IMR-90 (cell line): ENCODE results near the gene CD164L2. TPM values are rescaled to one million over a fixed set of nuclear protein-coding genes. Genes with fewer than 3 reads are reported as not detected.

Experiments used
- ATAC-seq: fragments of 200-7000 bp; cut with Tn5 transposase; 2 replicates; pipeline ENCODE4 v1.9.1; 2020; ENCODE audit warnings: low read depth, mild to moderate bottlenecking, moderate library complexity
- BruUV-seq: library from RNA; stranded (reverse); fragments of 400-500 nt; replicated peaks from 2 replicates; lab custom pipeline; 2021; lab: Mats Ljungman, UMichigan
- CTCF ChIA-PET: fragments of 300-600 bp; formaldehyde crosslinking; extraction: SDS; loops from one replicate; lab custom pipeline; 2021; ENCODE audit warnings: antibody characterized with exemption; lab: Yijun Ruan, JAX
- POLR2A ChIA-PET: fragments of 300-600 bp; sonication (Branson Sonifier 250); formaldehyde crosslinking; loops from one replicate; lab custom pipeline; 2022; ENCODE audit warnings: antibody characterized with exemption; ENCODE audit not compliant: unreplicated experiment; lab: Charles Lee
- DNase-seq: peaks from one replicate; pipeline ENCODE4 v3.0.0; 2013
- H2AFZ ChIP-seq: replicated peaks from 2 replicates; pipeline ENCODE3; 2013; ENCODE audit warnings: low read length, mild to moderate bottlenecking; ENCODE audit not compliant: poor library complexity
- H2AK5ac ChIP-seq: 2 replicates; pipeline ENCODE4 v1.6.1; 2013; ENCODE audit warnings: low read depth, low read length, inconsistent platforms
- H2AK9ac ChIP-seq: replicated peaks from 2 replicates; pipeline ENCODE3; 2013; ENCODE audit warnings: mild to moderate bottlenecking, low read depth, low read length, moderate library complexity; ENCODE audit not compliant: poor library complexity
- H2BK120ac ChIP-seq: 2 replicates; pipeline ENCODE4 v1.6.1; 2013; ENCODE audit warnings: low read depth, low read length, inconsistent platforms
- H2BK15ac ChIP-seq: 3 replicates; pipeline ENCODE4 v1.6.1; 2013; ENCODE audit warnings: low read depth, low read length, inconsistent platforms
- H2BK20ac ChIP-seq: 2 replicates; pipeline ENCODE4 v1.6.1; 2013; ENCODE audit warnings: low read depth, mild to moderate bottlenecking, inconsistent platforms, low read length, moderate library complexity
- H2BK5ac ChIP-seq: 2 replicates; pipeline ENCODE4 v1.6.1; 2013; ENCODE audit warnings: mild to moderate bottlenecking, low read depth, low read length, inconsistent platforms; ENCODE audit not compliant: poor library complexity, severe bottlenecking
- H3K14ac ChIP-seq: replicated peaks from 2 replicates; pipeline ENCODE4 v1.6.1; 2013; ENCODE audit warnings: low read depth, low read length, inconsistent platforms
- H3K18ac ChIP-seq: 2 replicates; pipeline ENCODE4 v1.6.1; 2013; ENCODE audit warnings: low read depth, low read length, control low read depth
- H3K23ac ChIP-seq: 2 replicates; pipeline ENCODE4 v1.6.1; 2013; ENCODE audit warnings: low read depth, low read length, inconsistent platforms
- H3K27ac ChIP-seq: 2 replicates; pipeline ENCODE4 v1.5.1; 2013; ENCODE audit warnings: mild to moderate bottlenecking, control low read depth, low read length; ENCODE audit not compliant: insufficient read depth
- H3K27me3 ChIP-seq: 2 replicates; pipeline ENCODE4 v1.6.1; 2013; ENCODE audit warnings: low read length; ENCODE audit not compliant: control insufficient read depth, insufficient read depth
- H3K36me3 ChIP-seq: 2 replicates; pipeline ENCODE4 v1.6.1; 2013; ENCODE audit warnings: low read length, mixed read lengths; ENCODE audit not compliant: control insufficient read depth, insufficient read depth
- H3K4ac ChIP-seq: 2 replicates; pipeline ENCODE4 v1.6.1; 2013; ENCODE audit warnings: low read depth, low read length, inconsistent platforms
- H3K4me1 ChIP-seq: 2 replicates; pipeline ENCODE4 v1.6.1; 2013; ENCODE audit warnings: low read length, mixed read lengths; ENCODE audit not compliant: control insufficient read depth, insufficient read depth
- H3K4me2 ChIP-seq: 2 replicates; pipeline ENCODE4 v1.6.1; 2013; ENCODE audit warnings: low read depth, mild to moderate bottlenecking, control low read depth, low read length, moderate library complexity
- H3K4me3 ChIP-seq: 2 replicates; pipeline ENCODE4 v1.5.1; 2013; ENCODE audit warnings: low read depth, mild to moderate bottlenecking, control low read depth, low read length, moderate library complexity; ENCODE audit not compliant: insufficient read depth
- H3K56ac ChIP-seq: 2 replicates; pipeline ENCODE4 v1.6.1; 2013; ENCODE audit warnings: low read length, inconsistent platforms; ENCODE audit not compliant: insufficient read depth; ENCODE audit errors: extremely low read depth
- H3K79me1 ChIP-seq, 2 experiments: 2 replicates each; pipeline ENCODE4 v1.6.1; 2013; ENCODE audit warnings: low read length in 2 of 2, inconsistent platforms in 1 of 2, low read depth in 1 of 2
- H3K9ac ChIP-seq: 2 replicates; pipeline ENCODE4 v1.6.1; 2013; ENCODE audit warnings: low read depth, low read length, control low read depth
- H3K9me1 ChIP-seq: 2 replicates; pipeline ENCODE4 v1.6.1; 2013; ENCODE audit warnings: low read length, inconsistent platforms; ENCODE audit not compliant: insufficient read depth
- H3K9me3 ChIP-seq: 2 replicates; pipeline ENCODE4 v1.6.1; 2013; ENCODE audit warnings: low read length; ENCODE audit not compliant: control insufficient read depth, insufficient read depth
- H4K20me1 ChIP-seq: 2 replicates; pipeline ENCODE4 v1.6.1; 2013; ENCODE audit warnings: low read length, inconsistent platforms; ENCODE audit not compliant: insufficient read depth
- H4K5ac ChIP-seq: 2 replicates; pipeline ENCODE4 v1.6.1; 2013; ENCODE audit warnings: mild to moderate bottlenecking, low read depth, low read length, control low read depth
- H4K8ac ChIP-seq, 2 experiments: 2 replicates each; pipeline ENCODE4 v1.6.1; 2013; ENCODE audit warnings: low read depth in 2 of 2, low read length in 2 of 2, control low read depth in 1 of 2, inconsistent platforms in 1 of 2
- H4K91ac ChIP-seq: 2 replicates; pipeline ENCODE4 v1.6.1; 2013; ENCODE audit warnings: low read depth, low read length, inconsistent platforms; ENCODE audit not compliant: insufficient read depth
- BHLHE40 ChIP-seq: fragments of 150-350 bp; IDR thresholded peaks from 2 replicates; pipeline ENCODE4 v1.6.1; 2016; ENCODE audit warnings: mild to moderate bottlenecking, low read depth, low read length
- CEBPB ChIP-seq: IDR thresholded peaks from 2 replicates; pipeline ENCODE4 v1.6.1; 2012; ENCODE audit warnings: low read depth, low read length, improper control_type of control experiment
- CHD1 ChIP-seq: IDR thresholded peaks from 2 replicates; pipeline ENCODE4 v1.6.1; 2012; ENCODE audit warnings: low read depth, low read length, improper control_type of control experiment
- FOS ChIP-seq: fragments of 150-350 bp; IDR thresholded peaks from 2 replicates; pipeline ENCODE4 v1.6.1; 2016; ENCODE audit warnings: low read depth, low read length
- MAFK ChIP-seq: IDR thresholded peaks from 2 replicates; pipeline ENCODE4 v1.6.1; 2012; ENCODE audit warnings: low read depth, low read length, improper control_type of control experiment
- MAZ ChIP-seq: IDR thresholded peaks from 2 replicates; pipeline ENCODE4 v1.6.1; 2012; ENCODE audit warnings: low read depth, mild to moderate bottlenecking, low read length, improper control_type of control experiment, moderate library complexity, borderline replicate concordance
- MXI1 ChIP-seq: IDR thresholded peaks from 2 replicates; pipeline ENCODE4 v1.6.1; 2012; ENCODE audit warnings: low read depth, mild to moderate bottlenecking, low read length, moderate library complexity, borderline replicate concordance
- NFE2L2 ChIP-seq: fragments of 150-350 bp; IDR thresholded peaks from 2 replicates; pipeline ENCODE4 v1.6.1; 2016; ENCODE audit warnings: low read depth, mild to moderate bottlenecking, low read length
- POLR2A ChIP-seq: IDR thresholded peaks from 2 replicates; pipeline ENCODE4 v1.6.1; 2012; ENCODE audit warnings: mild to moderate bottlenecking, low read depth, low read length
- RAD21 ChIP-seq: IDR thresholded peaks from 2 replicates; pipeline ENCODE4 v1.6.1; 2012; ENCODE audit warnings: low read length, improper control_type of control experiment
- RCOR1 ChIP-seq: IDR thresholded peaks from 2 replicates; pipeline ENCODE4 v1.6.1; 2012; ENCODE audit warnings: mild to moderate bottlenecking, low read length, improper control_type of control experiment; ENCODE audit not compliant: insufficient replicate concordance
- RFX5 ChIP-seq: IDR thresholded peaks from 2 replicates; pipeline ENCODE4 v1.8.0; 2012; ENCODE audit warnings: low read depth, mild to moderate bottlenecking, low read length, moderate library complexity
- SMC3 ChIP-seq: fragments of 150-350 bp; IDR thresholded peaks from 2 replicates; pipeline ENCODE4 v1.6.1; 2016; ENCODE audit warnings: low read depth, mild to moderate bottlenecking, antibody characterized with exemption, low read length, moderate library complexity
- WGBS, 2 experiments: methylation state at CpG; one replicate each; pipeline versions ENCODE4 v1.1.5 to v1.1.7; 2013; ENCODE audit warnings: missing lambda C conversion rate in 2 of 2; ENCODE audit not compliant: insufficient read length in 1 of 2; ENCODE audit errors: extremely low coverage in 2 of 2; 5-methylcytosine and 5-hydroxymethylcytosine counted together
- dilution Hi-C: fragments of 300-500 bp; cut with HindIII; formaldehyde crosslinking; loops from one replicate; pipeline ENCODE4 v1.14.3; 2018; ENCODE audit warnings: low sequenced_read_pairs; ENCODE audit not compliant: unreplicated experiment
- in situ Hi-C: fragments of 300-500 bp; cut with MboI; formaldehyde crosslinking; loops from 3 replicates; pipeline ENCODE4 v1.14.3; 2019; ENCODE audit warnings: low sequenced_read_pairs, inconsistent platforms, mixed read lengths
- intact Hi-C: fragments of 100-400 bp; cut with micrococcal nuclease; formaldehyde crosslinking; loops from 2 replicates; pipeline ENCODE4 v1.10.0; 2022
- polyA plus RNA-seq, 3 experiments: library from polyadenylated mRNA; depleted of rRNA; stranded (reverse); fragments of >200 nt; gene quantifications; 2 replicates each; pipeline ENCODE4 v1.2.3, GENCODE V29; 2012; ENCODE audit warnings: low replicate concordance in 1 of 3
- total RNA-seq: library from RNA; depleted of rRNA; stranded (reverse); fragments of >200 nt; gene quantifications from 2 replicates; pipeline ENCODE4 v1.2.3, GENCODE V29; 2012
- TF ChIP-seq, protein P1 (sequence below): fragments of 150-350 bp; IDR thresholded peaks from 2 replicates; pipeline ENCODE4 v1.6.1; 2017; ENCODE audit warnings: mild to moderate bottlenecking, antibody characterized with exemption, low read length, low read depth
- TF ChIP-seq, protein P2 (sequence below): fragments of 150-350 bp; IDR thresholded peaks from 2 replicates; pipeline ENCODE4 v1.6.1; 2016; ENCODE audit warnings: low read depth, mild to moderate bottlenecking, low read length, moderate library complexity, borderline replicate concordance
- TF ChIP-seq, protein P3 (sequence below): conservative IDR thresholded peaks from 2 replicates; pipeline ENCODE4 v1.5.1; 2012; ENCODE audit warnings: mild to moderate bottlenecking, low read depth, low read length, improper control_type of control experiment

CD164L2 gene
- total and polyA plus RNA-seq, 2 of the 4 experiments (the other 2 are of a cell fraction) = not detected

DNA sequence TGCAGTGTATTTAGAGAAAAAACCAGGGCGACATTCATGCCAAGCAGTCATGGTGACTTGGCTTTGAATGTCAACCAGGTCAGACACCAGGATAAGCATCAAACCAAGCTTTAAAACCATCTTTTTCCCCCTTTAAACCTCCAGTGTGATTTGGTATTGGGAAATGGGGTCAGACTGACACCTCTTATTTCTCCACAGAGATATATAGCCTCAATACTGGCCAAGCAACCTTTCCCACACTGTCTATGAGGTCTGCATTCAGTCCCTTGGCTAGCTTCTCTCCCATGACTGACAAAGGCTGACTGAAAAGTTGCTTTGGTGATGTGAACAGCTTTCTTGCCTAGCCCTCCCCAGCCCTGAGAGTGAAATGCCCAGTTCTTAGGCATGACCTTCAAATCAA lies 31.0 kb upstream of the CD164L2 start:
- no peak overlapping the region for H3K4me3 ChIP-seq

More for the DNA sequence above, 31.0 kb upstream of the CD164L2 start:
- H4K8ac ChIP-seq = no peak overlapping the region
- no peak overlapping the region for H2BK120ac ChIP-seq
- H4K20me1 ChIP-seq = no peaks in the 10 kb centered on the region
- no peaks in the 10 kb centered on the region for H3K9me3 ChIP-seq
- no peak overlapping the region for H2AK9ac ChIP-seq
- H3K36me3 ChIP-seq = peaks cover 61% of the 10 kb centered on the region
- no peak overlapping the region for H2BK20ac ChIP-seq
- TF ChIP-seq, protein P1, sequence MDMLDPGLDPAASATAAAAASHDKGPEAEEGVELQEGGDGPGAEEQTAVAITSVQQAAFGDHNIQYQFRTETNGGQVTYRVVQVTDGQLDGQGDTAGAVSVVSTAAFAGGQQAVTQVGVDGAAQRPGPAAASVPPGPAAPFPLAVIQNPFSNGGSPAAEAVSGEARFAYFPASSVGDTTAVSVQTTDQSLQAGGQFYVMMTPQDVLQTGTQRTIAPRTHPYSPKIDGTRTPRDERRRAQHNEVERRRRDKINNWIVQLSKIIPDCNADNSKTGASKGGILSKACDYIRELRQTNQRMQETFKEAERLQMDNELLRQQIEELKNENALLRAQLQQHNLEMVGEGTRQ = no peak
- TF ChIP-seq, protein P2, sequence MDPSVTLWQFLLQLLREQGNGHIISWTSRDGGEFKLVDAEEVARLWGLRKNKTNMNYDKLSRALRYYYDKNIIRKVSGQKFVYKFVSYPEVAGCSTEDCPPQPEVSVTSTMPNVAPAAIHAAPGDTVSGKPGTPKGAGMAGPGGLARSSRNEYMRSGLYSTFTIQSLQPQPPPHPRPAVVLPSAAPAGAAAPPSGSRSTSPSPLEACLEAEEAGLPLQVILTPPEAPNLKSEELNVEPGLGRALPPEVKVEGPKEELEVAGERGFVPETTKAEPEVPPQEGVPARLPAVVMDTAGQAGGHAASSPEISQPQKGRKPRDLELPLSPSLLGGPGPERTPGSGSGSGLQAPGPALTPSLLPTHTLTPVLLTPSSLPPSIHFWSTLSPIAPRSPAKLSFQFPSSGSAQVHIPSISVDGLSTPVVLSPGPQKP = no peak
- TF ChIP-seq SMC3 = no peak
- TF ChIP-seq RCOR1 = no peak
- no peak for TF ChIP-seq MAZ
- no peak for TF ChIP-seq MAFK
- TF ChIP-seq RAD21 = no peak
- TF ChIP-seq RFX5 = no peak
- TF ChIP-seq CHD1 = no peak
- TF ChIP-seq NFE2L2 = no peak
- no peak for TF ChIP-seq FOS
- no peak for TF ChIP-seq POLR2A
- no peak for TF ChIP-seq MXI1
- TF ChIP-seq, protein P3, sequence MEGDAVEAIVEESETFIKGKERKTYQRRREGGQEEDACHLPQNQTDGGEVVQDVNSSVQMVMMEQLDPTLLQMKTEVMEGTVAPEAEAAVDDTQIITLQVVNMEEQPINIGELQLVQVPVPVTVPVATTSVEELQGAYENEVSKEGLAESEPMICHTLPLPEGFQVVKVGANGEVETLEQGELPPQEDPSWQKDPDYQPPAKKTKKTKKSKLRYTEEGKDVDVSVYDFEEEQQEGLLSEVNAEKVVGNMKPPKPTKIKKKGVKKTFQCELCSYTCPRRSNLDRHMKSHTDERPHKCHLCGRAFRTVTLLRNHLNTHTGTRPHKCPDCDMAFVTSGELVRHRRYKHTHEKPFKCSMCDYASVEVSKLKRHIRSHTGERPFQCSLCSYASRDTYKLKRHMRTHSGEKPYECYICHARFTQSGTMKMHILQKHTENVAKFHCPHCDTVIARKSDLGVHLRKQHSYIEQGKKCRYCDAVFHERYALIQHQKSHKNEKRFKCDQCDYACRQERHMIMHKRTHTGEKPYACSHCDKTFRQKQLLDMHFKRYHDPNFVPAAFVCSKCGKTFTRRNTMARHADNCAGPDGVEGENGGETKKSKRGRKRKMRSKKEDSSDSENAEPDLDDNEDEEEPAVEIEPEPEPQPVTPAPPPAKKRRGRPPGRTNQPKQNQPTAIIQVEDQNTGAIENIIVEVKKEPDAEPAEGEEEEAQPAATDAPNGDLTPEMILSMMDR = no peak
- TF ChIP-seq BHLHE40 = no peak
- TF ChIP-seq CEBPB = no peak
- no TSS peak for BruUV-seq
- CTCF ChIA-PET = no interaction called here
- no peak for DNase-seq
- peaks cover 8% of the 10 kb centered on the region; the same call in 1 of the 2 replicates for H3K9me1 ChIP-seq
- no peak overlapping the region for H3K4me2 ChIP-seq
- no peak overlapping the region for H2BK15ac ChIP-seq
- H3K56ac ChIP-seq = no peak overlapping the region
- H3K27me3 ChIP-seq = no peaks in the 10 kb centered on the region
- intact Hi-C loops (no loop called here), dilution Hi-C loops (no loop called here), in situ Hi-C loops (loop anchor here (10.0 kb wide), 1 partner anchor 251 kb away; no protein-coding TSS in a partner anchor)
- POLR2A ChIA-PET = interaction anchor here (0.6 kb wide), 1 partner anchor 15 kb away, joined by 3 read pairs; no protein-coding TSS in a partner anchor
- H3K4me1 ChIP-seq = peaks cover 6% of the 10 kb centered on the region
- no peak overlapping the region for H2BK5ac ChIP-seq
- peaks cover 34 to 51% of the 10 kb centered on the region in 2 experiments for H3K79me1 ChIP-seq
- H3K14ac ChIP-seq = no peak overlapping the region
- no peak overlapping the region for H3K4ac ChIP-seq
- no peak overlapping the region for H3K27ac ChIP-seq
- no peak overlapping the region for H2AK5ac ChIP-seq
- H3K23ac ChIP-seq = no peak overlapping the region
- H2AFZ ChIP-seq = no peak overlapping the region
- whole genome bisulfite sequencing, 2 experiments = no CpG with 5 or more reads among the region's 1 CpG
- H3K18ac ChIP-seq = no peak overlapping the region
- no peak overlapping the region for H3K9ac ChIP-seq
- no peak overlapping the region for H4K91ac ChIP-seq
- H4K5ac ChIP-seq = no peak overlapping the region
- ATAC-seq = no peak
